K562 (cell line): ENCODE measurements around the gene SRPK1. TPM values are rescaled to one million over a fixed set of nuclear protein-coding genes. Genes with fewer than 3 reads are reported as not detected.

ENCODE experiments used
- ATAC-seq: fragments of 200-7000 bp; cut with Tn5 transposase; 3 replicates; pipeline ENCODE4 v1.9.1; 2020; ENCODE audit warnings: moderate library complexity
- BruUV-seq: library from RNA; stranded (reverse); fragments of 400-500 nt; replicated peaks from 2 replicates; lab custom pipeline; 2021; lab: Mats Ljungman, UMichigan
- CTCF ChIA-PET: fragments of 300-600 bp; formaldehyde crosslinking; extraction: SDS; loops from one replicate; lab custom pipeline; 2021; ENCODE audit warnings: low intra/inter-chr PET ratio; lab: Yijun Ruan, JAX
- POLR2A ChIA-PET: fragments of 300-600, 350-650 bp; sonication (Branson Sonifier 250); formaldehyde crosslinking; extraction: SDS; loops from one replicate; lab custom pipeline; 2021; ENCODE audit warnings: antibody characterized with exemption, inconsistent platforms; lab: Yijun Ruan, JAX
- DNase-seq, 4 experiments: peaks; one replicate each; pipeline versions ENCODE4 v3.0.0 to v3.0.0-alpha.2; 2011 to 2018; ENCODE audit warnings: low spot score in 3 of 4, mixed read lengths in 3 of 4; ENCODE audit errors: extremely low read depth in 1 of 4
- FAIRE-seq: peaks from 2 replicates; lab custom pipeline; 2011; peaks lifted over from hg19 to GRCh38; lab: Jason Lieb, UNC
- H2AFZ ChIP-seq: 2 replicates; pipeline ENCODE4 v1.6.0; 2011; ENCODE audit warnings: low read depth, low read length, control low read depth, inconsistent platforms
- H3K27ac ChIP-seq: fragments of 200-600 bp; 3 replicates; pipeline ENCODE4 v1.8.0; 2011; ENCODE audit warnings: low read depth, mild to moderate bottlenecking, control low read depth, inconsistent platforms, low read length, moderate library complexity, mixed read lengths; ENCODE audit errors: extremely low read depth
- H3K27me3 ChIP-seq, 2 experiments: fragments of 300-600 bp in 1 of 2; 2 replicates in 1 of 2; 3 replicates in 1 of 2; pipeline versions ENCODE4 v1.6.0 to v1.8.0; 2011; ENCODE audit warnings: inconsistent platforms in 2 of 2, low read length in 2 of 2, mild to moderate bottlenecking in 1 of 2, mixed read lengths in 1 of 2, moderate library complexity in 1 of 2; ENCODE audit not compliant: control insufficient read depth in 2 of 2, insufficient read depth in 2 of 2
- H3K36me3 ChIP-seq: fragments of 300-600 bp; 3 replicates; pipeline ENCODE4 v1.8.0; 2011; ENCODE audit warnings: mild to moderate bottlenecking, low read length, inconsistent platforms; ENCODE audit not compliant: control insufficient read depth, insufficient read depth
- H3K4me1 ChIP-seq, 2 experiments: fragments of 200-600 bp in 1 of 2; replicated peaks in 1 of 2; 2 replicates in 1 of 2; 3 replicates in 1 of 2; pipeline versions ENCODE4 v1.5.1 to v1.8.0; 2011; ENCODE audit warnings: inconsistent platforms in 2 of 2, low read length in 2 of 2, mild to moderate bottlenecking in 1 of 2, mixed read lengths in 1 of 2, moderate library complexity in 1 of 2; ENCODE audit not compliant: control insufficient read depth in 2 of 2, insufficient read depth in 2 of 2
- H3K4me2 ChIP-seq: 2 replicates; pipeline ENCODE4 v1.6.1; 2011; ENCODE audit warnings: low read length, control low read depth, inconsistent platforms, mixed read lengths; ENCODE audit not compliant: insufficient read depth
- H3K4me3 ChIP-seq: fragments of 200-600 bp; sonication (generic), shearing (Covaris generic); 2 replicates; pipeline ENCODE4 v1.5.1; 2016; ENCODE audit warnings: control low read depth, inconsistent platforms
- H3K79me2 ChIP-seq: fragments of 200-600 bp; 3 replicates; pipeline ENCODE4 v1.8.0; 2011; ENCODE audit warnings: low read length, inconsistent platforms; ENCODE audit not compliant: control insufficient read depth, insufficient read depth
- H3K9ac ChIP-seq, 2 experiments: 2 replicates each; pipeline versions ENCODE4 v1.6.0 to v1.6.1; 2011; ENCODE audit warnings: low read depth in 2 of 2, low read length in 2 of 2, control low read depth in 1 of 2, inconsistent platforms in 1 of 2, mild to moderate bottlenecking in 1 of 2, mixed read lengths in 1 of 2; ENCODE audit not compliant: insufficient read depth in 1 of 2
- H3K9me1 ChIP-seq: one replicate; pipeline ENCODE4 v1.6.0; 2011; ENCODE audit warnings: inconsistent platforms, mild to moderate bottlenecking, low read length, moderate library complexity; ENCODE audit not compliant: control insufficient read depth, insufficient read depth
- H3K9me3 ChIP-seq: replicated peaks from 2 replicates; pipeline ENCODE4 v1.5.1; 2011; ENCODE audit warnings: low read depth, low read length, inconsistent platforms; ENCODE audit not compliant: control insufficient read depth, insufficient read depth
- H4K20me1 ChIP-seq: replicated peaks from 2 replicates; pipeline ENCODE4 v1.6.1; 2011; ENCODE audit warnings: low read length, inconsistent platforms, mixed read lengths; ENCODE audit not compliant: control insufficient read depth, insufficient read depth
- BCOR ChIP-seq: fragments of 450-650 bp; IDR thresholded peaks from 2 replicates; pipeline ENCODE4 v1.6.1; 2016
- CBX3 ChIP-seq, 2 experiments: IDR thresholded peaks; 1 replicate in 1 of 2; 2 replicates in 1 of 2; pipeline ENCODE4 v1.6.1; 2012; ENCODE audit warnings: inconsistent platforms in 2 of 2, low read length in 2 of 2, borderline replicate concordance in 1 of 2, control low read depth in 1 of 2
- EP300 ChIP-seq: IDR thresholded peaks from 2 replicates; pipeline ENCODE4 v1.6.1; 2012; ENCODE audit warnings: low read length, improper control_type of control experiment
- NFIX ChIP-seq: fragments of 250-450 bp; sonication (Bioruptor Pico); IDR thresholded peaks from 2 replicates; pipeline ENCODE4 v1.4.0; 2020; ENCODE audit warnings: low read depth, mild to moderate bottlenecking, moderate library complexity
- PTTG1 ChIP-seq: fragments of 450-650 bp; IDR thresholded peaks from 2 replicates; pipeline ENCODE4 v1.6.1; 2016; ENCODE audit warnings: low read depth, mild to moderate bottlenecking, missing genetic modification characterization, missing compliant biosample characterization
- RBM25 ChIP-seq: fragments of 200-400 bp; formaldehyde crosslinking; IDR thresholded peaks from 2 replicates; pipeline ENCODE4 v1.6.1; 2018; ENCODE audit warnings: low read length, low read depth, moderate library complexity; ENCODE audit not compliant: severe bottlenecking
- SMARCB1 ChIP-seq: IDR thresholded peaks from 2 replicates; pipeline ENCODE4 v1.6.1; 2011; ENCODE audit warnings: improper control_type of control experiment, low read depth; ENCODE audit not compliant: insufficient read length
- ZNF184 ChIP-seq: sonication (generic); formaldehyde crosslinking; IDR thresholded peaks from 2 replicates; pipeline ENCODE4 v1.5.0; 2020; ENCODE audit warnings: missing genetic modification reagents
- ZNF444 ChIP-seq: fragments of 250-450 bp; sonication (Bioruptor Pico); IDR thresholded peaks from 2 replicates; pipeline ENCODE4 v1.4.0; 2020; ENCODE audit warnings: mild to moderate bottlenecking, moderate library complexity
- in situ Hi-C: fragments of 300-500 bp; cut with MboI; formaldehyde crosslinking; loops from 4 replicates; pipeline ENCODE4 v1.15.0; 2018; ENCODE audit warnings: inconsistent platforms, mixed read lengths
- intact Hi-C: fragments of 100-400 bp; cut with micrococcal nuclease; formaldehyde crosslinking; loops from 2 replicates; pipeline ENCODE4 v1.14.2; 2022
- polyA plus RNA-seq, 8 experiments: library from polyadenylated mRNA; depleted of rRNA in 4 of 8; stranded (reverse) in 5 of 8; unstranded in 3 of 8; fragments of >200 nt; fragmentation: Nextera tagmentation in 2 of 8; fragmentation: Illumina TruSeq in 1 of 8; extraction: Ambion mirVana in 2 of 8; extraction: Trizol in 1 of 8; gene quantifications; 2 replicates each; pipeline versions ENCODE4 v1.2.1 to v1.2.3, GENCODE V29; 2011 to 2014; ENCODE audit warnings: inconsistent platforms in 1 of 8, missing spikeins in 1 of 8
- total RNA-seq, 7 experiments: library from RNA; depleted of rRNA in 6 of 7; stranded (reverse); fragments of >200 nt in 6 of 7; fragmentation: Illumina TruSeq in 2 of 7; extraction: Trizol in 2 of 7; gene quantifications; 2 replicates each; pipeline versions ENCODE4 v1.2.1 to v1.2.3, GENCODE V29; 2011 to 2021; ENCODE audit warnings: low replicate concordance in 1 of 7
- TF ChIP-seq, protein P1 (sequence below): fragments of 450-650 bp; formaldehyde crosslinking; IDR thresholded peaks from 2 replicates; pipeline ENCODE4 v1.4.0; 2022; ENCODE audit warnings: mild to moderate bottlenecking, moderate library complexity
- TF ChIP-seq, protein P2 (sequence below): fragments of 450-650 bp; IDR thresholded peaks from 2 replicates; pipeline ENCODE4 v1.6.1; 2016; ENCODE audit warnings: missing biosample characterization, missing genetic modification characterization

SRPK1 gene
- total and polyA plus RNA-seq, 9 of the 15 experiments (the other 6 are each of a cell fraction or from before 2014, with no cell fraction given), result 99.6 to 185 (median 159) TPM

DNA sequence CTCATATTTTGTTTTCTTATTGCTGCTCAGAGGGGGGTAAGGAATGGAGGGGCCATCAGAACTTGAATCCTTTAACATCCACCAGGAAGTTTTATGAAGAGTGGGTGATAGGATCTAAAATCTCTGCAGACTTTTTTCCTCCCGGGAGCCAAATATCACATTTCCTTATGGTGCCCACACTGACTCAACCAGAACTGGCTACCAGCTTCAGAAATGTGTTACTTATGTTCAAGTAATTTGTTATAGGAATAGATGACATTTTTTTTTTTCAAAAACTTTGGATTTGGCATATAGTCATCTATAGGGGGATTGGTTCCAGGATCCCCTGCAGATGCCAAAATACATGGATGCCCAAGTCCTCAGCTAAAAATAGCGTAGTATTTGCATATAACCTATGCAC is 97.3 kb downstream of the SRPK1 start (continued):
- TF ChIP-seq EP300 (no peak), ZNF444 (CRISPR knock-in tag) (no peak)
- TF ChIP-seq, protein P1, sequence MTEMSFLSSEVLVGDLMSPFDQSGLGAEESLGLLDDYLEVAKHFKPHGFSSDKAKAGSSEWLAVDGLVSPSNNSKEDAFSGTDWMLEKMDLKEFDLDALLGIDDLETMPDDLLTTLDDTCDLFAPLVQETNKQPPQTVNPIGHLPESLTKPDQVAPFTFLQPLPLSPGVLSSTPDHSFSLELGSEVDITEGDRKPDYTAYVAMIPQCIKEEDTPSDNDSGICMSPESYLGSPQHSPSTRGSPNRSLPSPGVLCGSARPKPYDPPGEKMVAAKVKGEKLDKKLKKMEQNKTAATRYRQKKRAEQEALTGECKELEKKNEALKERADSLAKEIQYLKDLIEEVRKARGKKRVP, result no peak

DNA sequence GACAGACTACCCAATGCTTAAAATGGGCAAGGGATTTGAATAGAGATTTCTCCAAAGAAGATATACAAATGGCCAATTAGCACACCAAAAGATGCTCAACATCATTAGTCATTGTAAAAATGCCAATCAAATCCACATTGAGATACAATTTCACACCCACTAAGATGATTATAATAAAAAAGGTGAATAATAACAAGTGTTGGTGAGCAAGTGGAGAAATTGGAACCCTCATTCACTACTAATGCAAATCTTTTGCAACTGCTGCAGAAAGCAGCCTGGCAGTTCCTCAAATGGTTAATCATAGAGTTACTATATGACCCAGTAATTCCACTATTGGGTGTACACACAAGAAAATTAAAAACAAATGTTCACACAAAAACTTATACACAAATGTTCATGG is 103.4 kb downstream of the SRPK1 start:
- Histone ChIP-seq H4K20me1 (no peaks in the 10 kb centered on the region), H3K79me2 (no peaks in the 10 kb centered on the region), H3K9me3 (0 out of 2 replicates have a peak, but pooled peaks cover 1% of the 10 kb centered on the region), H3K4me2 (no peak overlapping the region), H3K9me1 (no peaks in the 10 kb centered on the region), H3K4me3 (no peak overlapping the region), H3K4me1 (peaks cover 0 to 4% of the 10 kb centered on the region in 2 experiments; a peak in 1 of 5 replicates), H3K9ac (no peak overlapping the region), H2AFZ (no peak overlapping the region), H3K36me3 (no peaks in the 10 kb centered on the region), H3K27ac (no peak overlapping the region), H3K27me3 (peaks cover 25 to 51% of the 10 kb centered on the region in 2 experiments)
- in situ Hi-C loops (no loop called here), intact Hi-C loops (no loop called here)
- no peak for DNase-seq
- ChIA-PET POLR2A (no interaction called here), CTCF (no interaction called here)
- no peak for FAIRE-seq
- BruUV-seq, result no TSS peak
- no peak for ATAC-seq
- TF ChIP-seq NFIX, result no peak
- no peak for TF ChIP-seq SMARCB1
- peak; percentile 95 for TF ChIP-seq ZNF184 (CRISPR knock-in tag)
- TF ChIP-seq CBX3 (IDR thresholded peaks at IDR 0.05; ENCODE audit: borderline replicate concordance in 1 of 2, low read length in 2 of 2), result peak in 1 of 2 experiments; percentile 59; a peak in 2 of 3 replicates
- TF ChIP-seq, protein P2, sequence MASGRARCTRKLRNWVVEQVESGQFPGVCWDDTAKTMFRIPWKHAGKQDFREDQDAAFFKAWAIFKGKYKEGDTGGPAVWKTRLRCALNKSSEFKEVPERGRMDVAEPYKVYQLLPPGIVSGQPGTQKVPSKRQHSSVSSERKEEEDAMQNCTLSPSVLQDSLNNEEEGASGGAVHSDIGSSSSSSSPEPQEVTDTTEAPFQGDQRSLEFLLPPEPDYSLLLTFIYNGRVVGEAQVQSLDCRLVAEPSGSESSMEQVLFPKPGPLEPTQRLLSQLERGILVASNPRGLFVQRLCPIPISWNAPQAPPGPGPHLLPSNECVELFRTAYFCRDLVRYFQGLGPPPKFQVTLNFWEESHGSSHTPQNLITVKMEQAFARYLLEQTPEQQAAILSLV (tag), result no peak
- TF ChIP-seq PTTG1 (tag), result no peak
- TF ChIP-seq RBM25, result peak; percentile 83
- TF ChIP-seq BCOR, result peak; percentile 70; the same call in 1 of the 2 replicates
